PC-3 (cell line): ENCODE results near the gene CISD2. TPM values are rescaled to one million over a fixed set of nuclear protein-coding genes. Genes with fewer than 3 reads are reported as not detected.

Experiments
- ATAC-seq: fragments of 200-7000 bp; cut with Tn5 transposase; 2 replicates; pipeline ENCODE4 v1.9.1; 2020; ENCODE audit warnings: mild to moderate bottlenecking, moderate library complexity
- BruUV-seq: library from RNA; stranded (reverse); fragments of 400-500 nt; replicated peaks from 2 replicates; lab custom pipeline; 2021; lab: Mats Ljungman, UMichigan
- CTCF ChIA-PET: fragments of 300-600 bp; sonication (Branson Sonifier 250); formaldehyde crosslinking; loops from one replicate; lab custom pipeline; 2022; ENCODE audit warnings: antibody characterized with exemption; lab: Charles Lee
- POLR2A ChIA-PET: fragments of 300-600 bp; sonication (Branson Sonifier 250); formaldehyde crosslinking; loops from one replicate; lab custom pipeline; 2022; ENCODE audit warnings: antibody characterized with exemption; ENCODE audit not compliant: unreplicated experiment; lab: Charles Lee
- DNase-seq: peaks from one replicate; pipeline ENCODE4 v3.0.0-alpha.2; 2015
- H2AFZ ChIP-seq: fragments of 300-600 bp; sonication (generic); 2 replicates; pipeline ENCODE4 v1.6.0; 2016; ENCODE audit warnings: antibody characterized with exemption, low read length
- H3F3A ChIP-seq: fragments of 300-600 bp; sonication (generic); one replicate; pipeline ENCODE4 v1.6.0; 2017; ENCODE audit warnings: antibody characterized with exemption, low read length, control low read depth, mild to moderate bottlenecking; ENCODE audit not compliant: unreplicated experiment
- H3K27ac ChIP-seq: fragments of 300-600 bp; sonication (generic); 2 replicates; pipeline ENCODE4 v1.5.1; 2016; ENCODE audit warnings: mild to moderate bottlenecking, low read length
- H3K27me3 ChIP-seq: fragments of 300-600 bp; sonication (generic); 2 replicates; pipeline ENCODE4 v1.6.1; 2016; ENCODE audit warnings: low read length, mixed read lengths
- H3K36me3 ChIP-seq: fragments of 300-600 bp; sonication (generic); 2 replicates; pipeline ENCODE4 v1.6.1; 2016; ENCODE audit warnings: low read depth, mixed run types, low read length, mixed read lengths
- H3K4me1 ChIP-seq: fragments of 300-600 bp; sonication (generic); 2 replicates; pipeline ENCODE4 v1.5.1; 2016; ENCODE audit warnings: low read length; ENCODE audit not compliant: insufficient read depth
- H3K4me2 ChIP-seq: fragments of 300-600 bp; sonication (generic); 2 replicates; pipeline ENCODE4 v1.6.0; 2016; ENCODE audit warnings: low read length
- H3K4me3 ChIP-seq: fragments of 300-600 bp; sonication (generic); 2 replicates; pipeline ENCODE4 v1.5.1; 2016; ENCODE audit warnings: mild to moderate bottlenecking, low read length, mixed read lengths
- H3K79me2 ChIP-seq: fragments of 300-600 bp; sonication (generic); 2 replicates; pipeline ENCODE4 v1.6.1; 2017; ENCODE audit warnings: low read length, mixed read lengths
- H3K9ac ChIP-seq: fragments of 300-600 bp; sonication (generic); 2 replicates; pipeline ENCODE4 v1.6.0; 2016; ENCODE audit warnings: mild to moderate bottlenecking, low read length
- H3K9me2 ChIP-seq: fragments of 300-600 bp; sonication (generic); replicated peaks from 2 replicates; pipeline ENCODE4 v1.6.1; 2016; ENCODE audit warnings: mixed run types, low read length, mixed read lengths
- H3K9me3 ChIP-seq: fragments of 300-600 bp; sonication (generic); 2 replicates; pipeline ENCODE4 v1.6.1; 2016; ENCODE audit warnings: low read length, mixed read lengths
- H4K20me1 ChIP-seq: fragments of 300-600 bp; sonication (generic); 2 replicates; pipeline ENCODE4 v1.6.1; 2016; ENCODE audit warnings: low read length, mixed read lengths
- EZH2 ChIP-seq: fragments of 300-600 bp; sonication (generic); IDR thresholded peaks from one replicate; pipeline ENCODE4 v1.6.1; 2017; ENCODE audit warnings: antibody characterized with exemption, mild to moderate bottlenecking, low read length; ENCODE audit not compliant: unreplicated experiment
- EZH2phosphoT487 ChIP-seq: fragments of 300-600 bp; sonication (generic); IDR thresholded peaks from 2 replicates; pipeline ENCODE4 v1.6.1; 2018; ENCODE audit warnings: mild to moderate bottlenecking, antibody characterized with exemption, low read length, borderline replicate concordance
- intact Hi-C: fragments of 100-400 bp; cut with micrococcal nuclease; formaldehyde crosslinking; loops from 2 replicates; pipeline ENCODE4 v1.9.0; 2023
- total RNA-seq: library from RNA; depleted of rRNA; stranded (reverse); fragments of >200 nt; gene quantifications from 2 replicates; pipeline ENCODE4 v1.2.3, GENCODE V29; 2014
- TF ChIP-seq, protein P1 (sequence below): fragments of 300-600 bp; sonication (generic); conservative IDR thresholded peaks from 2 replicates; pipeline ENCODE4 v1.5.1; 2017; ENCODE audit warnings: antibody characterized with exemption, low read depth, mild to moderate bottlenecking, low read length

CISD2 gene
- total RNA-seq, 1 experiment from 2014 or later, result 36.9 TPM

DNA sequence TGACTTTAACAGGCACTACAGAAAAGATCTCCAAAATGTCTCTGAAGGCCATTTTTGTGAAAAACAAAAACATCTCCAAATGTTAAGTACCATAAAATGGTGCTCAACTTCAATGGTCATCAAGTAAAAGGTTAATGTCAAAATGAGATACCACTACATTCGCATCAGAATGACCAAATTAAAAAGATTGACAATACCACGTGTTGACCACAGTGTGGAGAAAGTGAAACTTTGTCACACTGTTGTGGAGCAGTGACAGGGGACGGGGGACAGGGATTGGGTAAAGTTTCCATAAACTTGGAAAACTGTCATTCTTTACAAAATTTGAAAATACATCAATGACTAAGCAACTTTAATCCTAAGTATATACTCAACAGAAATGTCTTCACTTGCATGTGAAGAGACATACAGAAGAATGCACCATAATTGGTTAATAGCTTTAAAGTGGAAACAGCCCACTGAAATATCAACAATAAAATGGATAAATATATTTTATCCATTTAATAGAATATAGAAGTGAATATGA is 19.1 kb upstream of the CISD2 start:
- no peaks in the 10 kb centered on the region for H3K9me2 ChIP-seq
- H3K27me3 ChIP-seq, result no peaks in the 10 kb centered on the region
- H2AFZ ChIP-seq, result no peak overlapping the region
- intact Hi-C loops, result no loop called here
- H3F3A ChIP-seq, result no peaks in the 10 kb centered on the region
- no peaks in the 10 kb centered on the region for H4K20me1 ChIP-seq
- no peak overlapping the region for H3K4me3 ChIP-seq
- CTCF ChIA-PET, result no interaction called here
- H3K4me2 ChIP-seq, result no peak overlapping the region
- no peaks in the 10 kb centered on the region for H3K9me3 ChIP-seq
- BruUV-seq, result no TSS peak
- H3K9ac ChIP-seq, result no peak overlapping the region
- no peak for ATAC-seq
- no peaks in the 10 kb centered on the region for H3K36me3 ChIP-seq
- H3K79me2 ChIP-seq, result no peaks in the 10 kb centered on the region
- no peaks in the 10 kb centered on the region for H3K4me1 ChIP-seq
- no peak for DNase-seq
- TF ChIP-seq EZH2 (no peak), EZH2phosphoT487 (no peak)
- TF ChIP-seq, protein P1, sequence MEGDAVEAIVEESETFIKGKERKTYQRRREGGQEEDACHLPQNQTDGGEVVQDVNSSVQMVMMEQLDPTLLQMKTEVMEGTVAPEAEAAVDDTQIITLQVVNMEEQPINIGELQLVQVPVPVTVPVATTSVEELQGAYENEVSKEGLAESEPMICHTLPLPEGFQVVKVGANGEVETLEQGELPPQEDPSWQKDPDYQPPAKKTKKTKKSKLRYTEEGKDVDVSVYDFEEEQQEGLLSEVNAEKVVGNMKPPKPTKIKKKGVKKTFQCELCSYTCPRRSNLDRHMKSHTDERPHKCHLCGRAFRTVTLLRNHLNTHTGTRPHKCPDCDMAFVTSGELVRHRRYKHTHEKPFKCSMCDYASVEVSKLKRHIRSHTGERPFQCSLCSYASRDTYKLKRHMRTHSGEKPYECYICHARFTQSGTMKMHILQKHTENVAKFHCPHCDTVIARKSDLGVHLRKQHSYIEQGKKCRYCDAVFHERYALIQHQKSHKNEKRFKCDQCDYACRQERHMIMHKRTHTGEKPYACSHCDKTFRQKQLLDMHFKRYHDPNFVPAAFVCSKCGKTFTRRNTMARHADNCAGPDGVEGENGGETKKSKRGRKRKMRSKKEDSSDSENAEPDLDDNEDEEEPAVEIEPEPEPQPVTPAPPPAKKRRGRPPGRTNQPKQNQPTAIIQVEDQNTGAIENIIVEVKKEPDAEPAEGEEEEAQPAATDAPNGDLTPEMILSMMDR, result no peak
- H3K27ac ChIP-seq, result no peak overlapping the region
- POLR2A ChIA-PET, result no interaction called here

DNA sequence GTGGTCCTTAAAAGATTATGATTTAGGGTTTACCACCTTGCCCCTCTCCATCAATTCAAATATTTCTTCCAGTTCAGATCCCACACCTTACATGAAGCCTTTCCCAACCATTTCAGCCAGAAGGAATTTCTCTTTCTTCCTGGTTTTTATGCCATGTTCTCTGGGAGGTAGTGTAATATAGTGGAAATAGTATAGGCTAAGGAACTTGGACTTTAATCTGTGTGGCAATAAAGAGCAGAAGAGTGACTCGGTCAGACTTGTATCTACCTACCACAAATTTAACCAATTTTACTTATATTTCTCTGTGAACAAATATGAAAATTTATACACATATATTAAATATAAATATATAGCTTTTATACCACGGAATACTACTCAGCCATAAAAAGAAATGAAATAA is 18.4 kb upstream of the CISD2 start:
- H3K9ac ChIP-seq, result no peak overlapping the region
- ATAC-seq, result no peak
- H3K4me3 ChIP-seq, result no peak overlapping the region
- no peaks in the 10 kb centered on the region for H3K36me3 ChIP-seq
- no TSS peak for BruUV-seq
- H3K4me1 ChIP-seq, result no peaks in the 10 kb centered on the region
- ChIA-PET CTCF (no interaction called here), POLR2A (no interaction called here)
- no peak for DNase-seq
- no peak overlapping the region for H3K27ac ChIP-seq
- TF ChIP-seq EZH2phosphoT487 (no peak), EZH2 (no peak)
- TF ChIP-seq, protein P1, result no peak
- no peaks in the 10 kb centered on the region for H3K79me2 ChIP-seq
- H3F3A ChIP-seq, result no peaks in the 10 kb centered on the region
- H2AFZ ChIP-seq, result no peak overlapping the region
- no peak overlapping the region for H3K4me2 ChIP-seq
- no peaks in the 10 kb centered on the region for H3K9me3 ChIP-seq
- intact Hi-C loops, result no loop called here
- no peaks in the 10 kb centered on the region for H4K20me1 ChIP-seq
- H3K9me2 ChIP-seq, result no peaks in the 10 kb centered on the region
- H3K27me3 ChIP-seq, result no peaks in the 10 kb centered on the region

DNA sequence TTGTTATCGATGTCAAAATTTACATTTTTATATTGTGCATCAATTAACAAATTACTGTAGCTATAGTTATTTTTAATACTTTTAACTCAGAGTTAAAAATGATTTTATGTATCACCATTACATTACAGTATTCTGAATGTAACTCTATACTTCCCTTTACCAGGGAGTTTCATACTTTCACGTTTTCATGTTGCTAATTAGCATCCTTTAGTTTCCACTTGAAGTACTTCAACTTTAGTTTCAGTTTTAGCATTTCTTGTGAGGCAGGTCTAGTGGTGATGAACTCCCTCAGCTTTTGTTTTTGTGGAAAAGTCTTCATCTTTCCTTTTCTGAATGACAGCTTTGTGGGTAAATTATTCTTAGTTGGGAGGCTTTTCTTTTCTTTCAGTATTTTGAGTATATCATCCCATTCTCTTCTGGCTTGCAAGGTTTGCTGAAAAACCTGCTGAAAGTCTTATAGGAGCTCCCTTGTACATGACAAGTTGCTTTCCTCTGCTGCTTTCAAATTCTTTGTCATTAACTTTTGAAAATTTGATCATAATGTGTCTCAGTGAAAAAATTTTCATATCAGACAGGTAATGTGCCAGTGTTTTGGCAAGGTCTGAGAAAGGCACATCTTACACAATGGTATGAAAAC is 9.8 kb upstream of the CISD2 start:
- Histone ChIP-seq H3K4me3 (no peak overlapping the region), H4K20me1 (no peaks in the 10 kb centered on the region), H3K27me3 (no peaks in the 10 kb centered on the region), H3K27ac (no peak overlapping the region), H2AFZ (no peak overlapping the region), H3K79me2 (no peaks in the 10 kb centered on the region), H3K4me1 (no peaks in the 10 kb centered on the region), H3K36me3 (peaks cover 8% of the 10 kb centered on the region; the same call in 1 of the 2 replicates), H3K9me3 (no peaks in the 10 kb centered on the region), H3K4me2 (no peak overlapping the region), H3F3A (no peaks in the 10 kb centered on the region), H3K9me2 (no peaks in the 10 kb centered on the region), H3K9ac (no peak overlapping the region)
- intact Hi-C loops, result no loop called here
- CTCF ChIA-PET, result no interaction called here
- no TSS peak for BruUV-seq
- POLR2A ChIA-PET, result no interaction called here
- no peak for DNase-seq
- TF ChIP-seq, protein P1, result no peak
- TF ChIP-seq EZH2phosphoT487 (no peak), EZH2 (no peak)
- ATAC-seq, result no peak
